GM04503 (cell line): ENCODE results near the gene ACTN4.
"Not testable (repeated sequence)": the region's sequence is repeated elsewhere in the genome, so short reads cannot be mapped to it uniquely, and the experiment has no call there.

ENCODE experiments used
- DNase-seq: peaks from one replicate; pipeline ENCODE4 v3.0.0-alpha.2; 2012; ENCODE audit warnings: low read depth

ACTN4 gene

DNA sequence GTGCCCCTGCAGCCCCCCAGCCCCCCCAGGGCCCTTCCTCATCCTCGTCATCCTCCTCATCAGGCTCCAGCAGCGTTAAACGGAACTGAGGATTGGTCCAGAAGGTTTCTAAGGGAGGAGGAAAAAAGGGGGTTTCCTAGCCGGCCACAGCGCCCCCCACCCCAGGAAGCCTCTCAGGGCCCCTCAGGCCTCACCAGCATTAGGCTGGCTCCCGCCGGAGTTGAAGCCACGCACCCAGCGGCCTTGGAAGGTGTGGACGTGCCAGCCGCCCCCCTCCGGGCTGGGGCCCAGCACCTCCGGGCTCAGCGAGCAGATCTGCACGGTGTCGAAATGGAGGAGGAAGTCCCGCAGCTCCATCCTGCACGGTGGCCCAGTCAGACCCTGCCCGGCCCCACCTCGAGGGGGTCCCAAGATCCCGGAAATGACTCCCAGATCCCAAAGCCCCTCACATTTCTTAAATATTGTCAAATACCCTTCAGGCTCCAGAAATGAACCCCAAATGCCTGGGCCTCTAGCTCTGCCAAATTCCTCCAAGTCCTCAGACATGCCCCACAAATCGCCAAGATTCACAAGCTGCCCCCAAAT is 89.9 kb downstream of the ACTN4 start:
- no peak for DNase-seq

DNA sequence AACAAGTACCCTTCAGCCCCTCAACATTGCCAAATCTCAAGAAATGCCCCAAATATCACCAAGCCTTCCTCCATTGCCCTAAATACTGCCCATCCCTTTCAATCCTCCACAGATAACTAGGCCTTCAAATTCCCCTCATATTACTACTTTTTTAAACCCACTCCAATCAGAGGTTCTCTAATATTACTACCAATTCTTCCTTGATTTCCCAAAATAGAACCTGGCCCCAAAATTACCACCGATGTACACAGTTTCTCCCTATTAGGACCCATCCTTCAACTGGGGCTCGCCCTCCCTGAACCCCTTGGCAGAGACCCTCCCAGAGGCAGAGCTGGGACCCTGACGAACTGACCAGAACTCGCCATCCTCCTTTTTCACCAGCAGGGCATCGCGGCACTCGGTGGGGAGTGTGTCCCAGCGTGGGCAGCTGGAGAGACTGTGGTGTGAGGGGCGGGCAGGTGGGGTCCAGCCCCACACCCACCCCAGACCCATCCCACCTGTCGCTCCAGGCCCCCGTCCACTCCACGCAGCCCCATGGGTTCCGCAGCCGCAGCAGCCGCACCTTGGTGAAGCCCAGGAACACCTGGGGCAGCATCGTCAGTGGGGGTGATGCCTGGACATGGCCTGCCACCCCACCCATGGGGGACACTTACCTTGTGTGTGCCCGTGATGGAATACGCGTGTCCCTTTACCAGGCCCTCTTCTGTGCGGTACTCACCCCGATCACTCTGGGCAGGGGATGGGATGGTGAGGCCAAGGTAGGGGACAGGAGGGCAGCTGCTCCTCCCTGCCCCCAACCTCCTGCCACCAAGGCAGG is 90.7 kb downstream of the ACTN4 start:
- DNase-seq, result no peak

DNA sequence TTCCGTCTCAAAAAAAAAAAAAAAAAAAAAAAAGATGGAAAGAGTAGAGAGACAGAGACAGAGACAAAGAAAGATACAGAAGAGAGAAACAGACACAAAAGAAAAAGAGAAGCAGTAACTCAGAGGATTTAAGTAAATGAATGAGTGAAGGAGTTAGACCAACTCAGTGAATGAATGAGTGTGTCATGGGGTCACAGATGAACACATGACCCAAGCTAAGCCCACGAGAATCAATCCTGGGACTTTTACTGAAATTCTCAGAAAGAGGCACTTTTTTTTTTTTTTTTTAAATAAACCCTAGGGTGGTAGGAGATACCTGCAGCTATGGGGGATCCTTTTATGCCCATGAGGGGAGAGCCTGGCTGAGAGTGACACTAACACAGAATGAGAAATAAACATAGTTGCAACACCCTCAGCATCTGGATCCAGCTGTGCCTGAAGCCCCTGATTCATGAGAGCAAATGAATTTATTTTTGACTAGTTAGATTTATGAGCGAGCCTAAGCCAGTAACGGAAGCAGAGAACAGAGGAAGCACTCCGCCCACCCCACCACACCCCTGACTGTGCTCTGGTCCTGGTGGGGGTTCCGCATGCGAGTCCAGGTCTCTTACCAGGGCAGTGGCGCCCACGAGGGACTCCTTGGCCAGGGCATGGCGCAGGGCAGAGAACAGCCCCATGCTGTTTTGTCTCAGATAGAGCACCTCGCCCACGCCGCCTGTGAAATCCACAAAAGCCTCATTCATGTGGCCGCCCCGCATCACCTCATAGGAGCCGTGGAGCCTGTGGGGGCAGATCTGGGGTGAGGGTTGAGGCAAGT is 92.2 kb downstream of the ACTN4 start:
- DNase-seq, result no peak

- no peak for DNase-seq
Observed at GRCh38 chr19:38740257-38740592, 92.8 kb downstream of the ACTN4 start.

- DNase-seq, result no peak
Observed at GRCh38 chr19:38740932-38741331, 93.5 kb downstream of the ACTN4 start.

DNA sequence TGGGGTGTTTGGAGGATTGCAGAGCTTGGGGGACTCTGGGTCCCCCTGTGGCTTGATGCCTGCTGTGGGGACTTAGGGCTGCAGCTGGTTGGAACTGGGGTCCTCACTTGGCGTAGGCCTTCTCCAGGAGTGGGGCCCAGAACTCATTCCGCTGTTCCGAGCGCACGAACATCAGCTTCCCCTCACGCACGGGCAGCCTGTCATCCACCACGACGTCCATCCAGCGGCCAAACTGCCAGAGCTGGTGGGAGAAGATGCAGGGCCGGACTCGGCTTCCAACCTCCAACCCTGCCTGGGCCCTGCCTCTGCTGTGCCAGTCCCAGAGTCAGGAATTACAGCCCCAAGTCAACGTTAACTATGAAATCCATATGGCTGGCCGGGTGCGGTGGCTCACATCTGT is 94.2 kb downstream of the ACTN4 start:
- DNase-seq, result no peak

DNA sequence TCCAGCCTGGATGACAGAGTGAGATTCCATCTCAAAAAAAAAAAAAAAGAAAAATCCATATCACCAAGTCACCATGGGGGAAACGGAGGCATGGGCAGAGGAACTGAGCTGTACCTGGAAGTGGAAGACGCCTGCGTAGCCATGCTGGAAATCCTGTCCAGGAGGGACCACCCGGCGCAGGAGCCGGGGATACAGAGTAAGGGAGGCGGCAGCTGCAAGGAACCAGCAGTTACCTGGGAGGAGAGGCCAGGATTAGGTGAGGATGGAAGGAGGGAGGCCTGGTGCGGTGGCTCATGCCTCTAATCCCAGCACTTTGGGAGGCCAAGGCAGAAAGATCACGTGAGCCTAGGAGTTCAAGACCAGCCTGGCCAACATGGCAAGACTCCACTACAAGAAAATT is 94.8 kb downstream of the ACTN4 start:
- DNase-seq, result no peak

GRCh38 chr19:38742906-38743305 is 95.5 kb downstream of the ACTN4 start:
- DNase-seq, result no peak

- no peak for DNase-seq
Observed at GRCh38 chr19:38743394-38744297, 96.2 kb downstream of the ACTN4 start.

DNA sequence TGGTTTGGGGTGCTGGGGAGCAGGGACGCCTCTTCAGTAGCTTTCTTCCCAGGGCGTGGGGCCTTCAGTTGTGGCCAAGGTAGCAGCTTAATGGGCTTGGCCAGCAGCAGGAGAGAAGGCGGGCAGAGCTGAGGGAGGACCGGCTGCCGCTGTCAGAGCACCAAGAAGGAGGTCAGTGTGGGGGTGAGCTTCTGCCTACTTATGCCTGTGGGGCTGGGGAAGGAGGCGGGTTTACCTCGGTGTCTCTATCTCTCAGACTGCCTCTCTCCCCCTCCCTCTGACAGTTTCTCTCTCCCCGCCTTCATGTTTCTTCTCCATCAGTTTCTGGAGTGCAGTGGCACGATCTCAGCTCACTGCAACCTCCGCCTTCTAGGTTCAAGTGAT is 96.8 kb downstream of the ACTN4 start, which contains the start of gene CAPN12:
Gene CAPN12 (minus strand): TSS at position 177 of the 384 bp plus-strand sequence. CDS start 309 bp downstream, outside the sequence.
- no peak for DNase-seq

GRCh38 chr19:38744874-38745273 is 97.4 kb downstream of the ACTN4 start:
- DNase-seq, result no peak

DNA sequence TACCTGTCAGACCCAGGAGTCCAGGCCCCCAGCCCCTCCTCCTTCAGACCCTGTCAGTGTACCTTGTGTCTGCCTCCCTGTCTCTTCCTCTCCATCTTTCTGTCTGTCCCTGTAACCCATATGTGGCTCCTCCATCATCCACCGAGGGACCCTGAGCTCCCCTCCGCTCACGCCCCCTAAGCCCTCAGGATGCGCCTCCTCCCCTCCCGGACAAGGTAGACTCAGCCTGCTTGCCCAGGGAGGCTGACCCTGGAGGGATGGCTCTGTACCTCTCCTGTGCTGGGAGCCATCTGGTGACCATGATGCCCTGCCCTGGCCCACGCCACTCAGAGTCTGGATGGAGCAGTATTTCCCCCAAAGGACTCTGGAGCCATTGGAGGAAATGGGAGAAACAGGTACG is 97.9 kb downstream of the ACTN4 start:
- DNase-seq, result no peak

DNA sequence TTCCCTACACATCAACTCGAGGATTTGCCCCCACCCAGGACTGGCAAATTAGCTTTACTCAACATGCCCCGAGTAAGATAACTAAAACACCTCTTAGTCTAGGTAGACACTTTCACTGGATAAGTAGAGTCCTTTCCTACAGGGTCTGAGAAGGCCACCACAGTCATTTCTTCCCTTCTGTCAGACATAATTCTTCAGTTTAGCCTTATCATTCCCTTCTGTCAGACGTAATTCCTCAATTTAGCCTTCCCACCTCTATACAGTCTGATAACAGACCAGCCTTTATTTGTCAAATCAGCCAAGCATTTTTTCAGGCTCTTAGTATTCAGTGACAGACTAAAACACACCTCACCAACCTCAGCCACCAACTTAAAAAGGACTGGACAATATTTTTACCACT is 106.3 kb downstream of the ACTN4 start:
- not testable (repeated sequence) for DNase-seq

DNA sequence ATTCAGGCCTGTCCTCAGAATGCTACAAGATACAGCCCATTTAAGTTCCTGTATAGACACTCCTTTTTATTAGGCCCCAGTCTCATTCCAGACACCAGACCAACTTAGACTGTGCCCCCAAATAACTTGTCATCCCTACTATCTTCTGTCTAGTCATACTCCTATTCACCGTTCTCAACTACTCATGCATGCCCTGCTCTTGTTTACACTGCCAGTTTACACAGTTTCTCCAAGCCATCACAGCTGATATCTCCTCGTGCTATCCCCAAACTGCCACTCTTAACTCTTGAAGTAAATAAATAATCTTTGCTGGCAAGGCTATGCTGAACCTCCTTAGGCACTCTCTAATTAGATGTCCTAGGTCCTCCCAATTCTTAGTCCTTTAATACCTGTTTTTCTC is 106.7 kb downstream of the ACTN4 start:
- DNase-seq, result not testable (repeated sequence)

DNA sequence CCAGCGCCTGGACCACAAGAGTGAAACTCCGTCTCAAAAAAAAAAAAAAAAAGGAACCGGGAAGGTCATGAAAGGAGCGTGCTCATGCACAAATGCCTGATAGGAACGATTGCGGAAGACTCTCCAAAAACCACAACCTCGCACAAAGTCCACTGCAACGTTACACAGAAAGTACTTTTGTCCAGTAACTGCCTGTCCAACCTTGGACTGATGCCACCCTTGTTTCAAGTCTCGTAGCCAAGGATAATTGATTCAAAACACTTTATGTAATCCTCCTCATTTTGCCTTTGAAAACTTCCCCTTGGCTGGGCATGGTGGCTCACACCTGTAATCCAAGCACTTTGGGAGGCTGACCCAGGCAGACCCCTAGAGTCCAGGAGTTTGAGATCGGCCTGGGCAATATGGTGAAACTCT is 112.1 kb downstream of the ACTN4 start:
- no peak for DNase-seq

DNA sequence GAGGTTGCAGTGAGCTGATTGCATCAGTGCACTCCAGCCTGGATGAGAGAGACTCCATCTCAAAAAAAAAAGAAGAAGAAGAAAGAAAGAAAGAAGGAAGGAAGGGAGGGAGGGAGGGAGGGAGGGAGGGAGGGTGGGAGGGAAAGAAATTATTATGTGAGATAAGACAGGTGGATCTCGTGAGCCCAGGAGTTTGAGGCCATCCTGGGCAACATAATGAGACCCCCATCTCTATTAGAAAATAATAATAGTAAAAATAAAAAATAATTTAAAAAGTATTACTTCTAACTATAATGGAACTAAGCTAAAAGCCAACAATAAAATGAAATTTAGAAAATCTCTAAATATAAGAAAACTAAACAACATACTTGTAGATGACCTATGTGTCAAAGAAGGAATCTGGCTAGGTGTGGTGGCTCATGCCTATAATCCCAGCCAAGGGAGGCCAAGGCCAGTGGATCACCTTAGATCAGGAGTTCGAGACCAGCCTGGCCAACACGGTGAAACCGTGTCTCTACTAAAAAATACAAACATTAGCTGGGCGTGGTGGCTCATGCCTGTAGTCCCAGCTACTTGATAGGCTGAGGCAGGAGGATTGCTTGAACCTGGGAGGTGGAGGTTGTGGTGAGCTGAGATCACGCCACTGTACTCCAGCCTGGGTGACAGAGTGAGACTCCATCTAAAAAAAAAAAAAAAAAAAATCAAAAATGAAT is 113.5 kb downstream of the ACTN4 start:
- DNase-seq, result not testable (repeated sequence)

DNA sequence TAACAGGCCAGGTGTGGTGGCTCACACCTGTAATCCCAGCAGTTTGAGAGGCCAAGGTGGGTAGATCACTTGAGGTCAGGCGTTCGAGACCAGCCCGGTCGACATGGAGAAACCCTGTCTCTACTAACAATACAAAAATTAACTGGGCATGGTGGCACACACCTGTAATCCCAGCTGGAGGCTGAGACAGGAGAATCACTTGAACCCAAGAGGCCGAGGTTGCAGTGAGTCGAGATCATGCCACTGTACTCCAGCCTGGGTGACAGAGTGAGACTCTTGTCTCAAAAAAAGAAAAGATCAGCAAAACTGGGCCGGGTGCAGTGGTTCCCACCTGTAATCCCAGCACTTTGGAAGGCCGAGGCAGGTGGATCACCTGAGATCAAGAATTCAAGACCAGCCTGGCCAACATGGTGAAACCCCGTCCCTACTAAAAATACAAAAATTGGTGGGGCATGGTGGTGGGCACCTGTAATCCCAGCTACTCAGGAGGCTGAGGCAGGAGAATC is 114.5 kb downstream of the ACTN4 start:
- DNase-seq, result not testable (repeated sequence)

- no peak for DNase-seq
Observed at GRCh38 chr19:38763795-38764220, 116.4 kb downstream of the ACTN4 start.

GRCh38 chr19:38765214-38765613 is 117.8 kb downstream of the ACTN4 start:
- no peak for DNase-seq

DNA sequence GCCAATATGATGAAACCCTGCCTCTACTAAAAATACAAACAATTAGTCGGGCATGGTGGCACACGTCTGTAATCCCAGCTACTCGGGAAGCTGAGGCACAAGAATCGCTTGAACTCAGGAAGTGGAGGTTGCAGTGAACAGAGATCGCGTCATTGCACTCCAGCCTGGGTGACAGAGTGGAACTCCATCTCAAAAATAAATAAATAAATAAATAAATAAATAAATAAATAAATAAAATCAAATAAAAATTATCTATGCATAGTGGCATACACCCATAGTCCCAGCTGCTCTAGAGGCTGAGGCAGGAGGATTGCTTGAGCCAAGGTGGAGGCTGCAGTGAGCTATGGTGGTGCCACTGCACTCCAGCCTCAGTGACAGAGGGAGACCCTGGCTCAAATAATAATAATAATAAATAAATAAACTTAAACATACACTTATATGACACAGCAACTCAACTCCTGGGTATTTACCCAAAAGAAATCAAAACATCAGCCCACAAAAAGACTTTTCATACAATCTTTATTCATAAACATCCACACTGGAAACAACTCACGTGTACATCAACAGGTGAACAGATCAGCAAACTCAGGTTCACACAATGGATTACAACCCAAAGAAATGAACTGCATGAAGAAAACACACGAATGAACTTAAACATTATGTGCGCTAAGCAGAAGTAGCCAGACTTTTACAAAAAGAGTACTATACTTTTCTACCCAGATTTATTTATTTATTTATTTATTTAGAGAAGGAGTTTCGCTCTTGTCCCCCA is 119.0 kb downstream of the ACTN4 start:
- no peak for DNase-seq
